ENCODE results near the gene NES.
A peak's percentile ranks its signal among the peaks of the same experiment; 100 is the strongest.

The NES gene

GRCh38 chr1:156619582-156619955 is 57.6 kb downstream of the NES start:
- no peak overlapping the region for H3K27ac ChIP-seq
- 0 out of 2 replicates have a peak, but pooled peaks have one; percentile 3 for TF ChIP-seq CTCF (conservative IDR thresholded peaks at IDR 0.05)

- TF ChIP-seq CTCF (conservative IDR thresholded peaks at IDR 0.05), result peak; percentile 58; the same call in 1 of the 2 replicates
- no peak within 1 kb of the TSS; the same call in 1 of the 2 replicates for H3K27ac ChIP-seq
These were observed 58.2 kb downstream of the NES start, which contains the start of gene HAPLN2 for GRCh38 chr1:156618853-156619581. TSS of gene HAPLN2 (plus strand) at chr1:156619415. CDS start at chr1:156623491, 4,076 bp downstream.

All from VCaP (cell line).